Measurements from ENCODE around the gene CNTNAP2.

The CNTNAP2 gene

GRCh38 chr7:147394329-147394728, 1277.7 kb downstream of the CNTNAP2 start:
- DNase-seq (ENCODE audit: low read depth, low spot score): no peak

- DNase-seq (ENCODE audit: low read depth, low spot score): no peak
Observed at GRCh38 chr7:147400221-147400689, 1283.7 kb downstream of the CNTNAP2 start.

GRCh38 chr7:147400925-147401324, 1284.3 kb downstream of the CNTNAP2 start:
- DNase-seq (ENCODE audit: low read depth, low spot score): no peak

GRCh38 chr7:147405621-147406020, 1289.0 kb downstream of the CNTNAP2 start:
- no peak for DNase-seq (ENCODE audit: low read depth, low spot score)

GRCh38 chr7:147406521-147407135, 1290.0 kb downstream of the CNTNAP2 start:
- no peak for DNase-seq (ENCODE audit: low read depth, low spot score)

- DNase-seq (ENCODE audit: low read depth, low spot score): no peak
Observed at GRCh38 chr7:147411096-147411495, 1294.5 kb downstream of the CNTNAP2 start.

GRCh38 chr7:147412109-147412508, 1295.5 kb downstream of the CNTNAP2 start:
- no peak for DNase-seq (ENCODE audit: low read depth, low spot score)

GRCh38 chr7:147412782-147413556, 1296.4 kb downstream of the CNTNAP2 start:
- DNase-seq (ENCODE audit: low read depth, low spot score): no peak

- DNase-seq (ENCODE audit: low read depth, low spot score): no peak
Observed at GRCh38 chr7:147413557-147413870, 1296.9 kb downstream of the CNTNAP2 start.

- DNase-seq (ENCODE audit: low read depth, low spot score): no peak
Observed at GRCh38 chr7:147415991-147416390, 1299.4 kb downstream of the CNTNAP2 start.

- no peak for DNase-seq (ENCODE audit: low read depth, low spot score)
Observed at GRCh38 chr7:147418966-147419365, 1302.4 kb downstream of the CNTNAP2 start.

GRCh38 chr7:147423875-147424274, 1307.3 kb downstream of the CNTNAP2 start:
- no peak for DNase-seq (ENCODE audit: low read depth, low spot score)

- DNase-seq (ENCODE audit: low read depth, low spot score): no peak
Observed at GRCh38 chr7:147428075-147428474, 1311.5 kb downstream of the CNTNAP2 start.

GRCh38 chr7:147429961-147430360, 1313.4 kb downstream of the CNTNAP2 start:
- no peak for DNase-seq (ENCODE audit: low read depth, low spot score)

GRCh38 chr7:147432079-147432478, 1315.5 kb downstream of the CNTNAP2 start:
- no peak for DNase-seq (ENCODE audit: low read depth, low spot score)

- no peak for DNase-seq (ENCODE audit: low read depth, low spot score)
Observed at GRCh38 chr7:147432576-147432975, 1316.0 kb downstream of the CNTNAP2 start.

GRCh38 chr7:147436718-147437117, 1320.1 kb downstream of the CNTNAP2 start:
- no peak for DNase-seq (ENCODE audit: low read depth, low spot score)

- no peak for DNase-seq (ENCODE audit: low read depth, low spot score)
Observed at GRCh38 chr7:147438216-147438615, 1321.6 kb downstream of the CNTNAP2 start.

GRCh38 chr7:147443942-147444341, 1327.3 kb downstream of the CNTNAP2 start:
- no peak for DNase-seq (ENCODE audit: low read depth, low spot score)

GRCh38 chr7:147452816-147453215, 1336.2 kb downstream of the CNTNAP2 start:
- no peak for DNase-seq (ENCODE audit: low read depth, low spot score)

- DNase-seq (ENCODE audit: low read depth, low spot score): no peak
Observed at GRCh38 chr7:147465223-147465622, 1348.6 kb downstream of the CNTNAP2 start.

- no peak for DNase-seq (ENCODE audit: low read depth, low spot score)
Observed at GRCh38 chr7:147472556-147472955, 1356.0 kb downstream of the CNTNAP2 start.

- DNase-seq (ENCODE audit: low read depth, low spot score): no peak
Observed at GRCh38 chr7:147474862-147475261, 1358.3 kb downstream of the CNTNAP2 start.

Measured in iPS DF 19.7 (cell line).